OCI-LY1 (cell line): ENCODE results near the gene CSF3R.

Experiments
- H2AFZ ChIP-seq: fragments of 200-600 bp; sonication (generic), shearing (Covaris generic); 2 replicates; pipeline ENCODE4 v1.6.0; 2014; ENCODE audit warnings: antibody characterized with exemption, mild to moderate bottlenecking, low read length
- H3F3A ChIP-seq: fragments of 200-600 bp; sonication (generic), shearing (Covaris generic); 2 replicates; pipeline ENCODE4 v1.6.0; 2014; ENCODE audit warnings: mild to moderate bottlenecking, antibody characterized with exemption, low read length, moderate library complexity; ENCODE audit not compliant: insufficient read depth
- H3K27ac ChIP-seq: fragments of 200-600 bp; sonication (generic); 2 replicates; pipeline ENCODE4 v1.5.1; 2014; ENCODE audit warnings: low read length, mixed run types, mild to moderate bottlenecking, low read depth; ENCODE audit not compliant: poor library complexity, severe bottlenecking
- H3K27me3 ChIP-seq: fragments of 200-600 bp; sonication (generic); 2 replicates; pipeline ENCODE4 v1.6.0; 2014; ENCODE audit warnings: antibody characterized with exemption, mild to moderate bottlenecking, low read length, moderate library complexity; ENCODE audit not compliant: insufficient read depth
- H3K36me3 ChIP-seq: fragments of 200-600 bp; sonication (generic); 2 replicates; pipeline ENCODE4 v1.6.1; 2014; ENCODE audit warnings: mild to moderate bottlenecking, antibody characterized with exemption, low read length, moderate library complexity, mixed read lengths; ENCODE audit not compliant: insufficient read depth
- H3K4me1 ChIP-seq: fragments of 200-600 bp; sonication (generic); 2 replicates; pipeline ENCODE4 v1.5.1; 2014; ENCODE audit warnings: mild to moderate bottlenecking, low read length, moderate library complexity; ENCODE audit not compliant: insufficient read depth, severe bottlenecking
- H3K4me2 ChIP-seq: fragments of 200-600 bp; sonication (generic), shearing (Covaris generic); 2 replicates; pipeline ENCODE4 v1.6.1; 2014; ENCODE audit warnings: low read length
- H3K4me3 ChIP-seq: fragments of 200-600 bp; sonication (generic); 2 replicates; pipeline ENCODE4 v1.5.1; 2014; ENCODE audit warnings: low read length, low read depth, mild to moderate bottlenecking, mixed read lengths; ENCODE audit not compliant: poor library complexity, severe bottlenecking
- H3K79me2 ChIP-seq: fragments of 200-600 bp; shearing (Covaris generic); 2 replicates; pipeline ENCODE4 v1.6.1; 2016; ENCODE audit warnings: mixed run types, low read length, mixed read lengths; ENCODE audit not compliant: insufficient read depth
- H3K9ac ChIP-seq: fragments of 200-600 bp; sonication (generic), shearing (Covaris generic); 2 replicates; pipeline ENCODE4 v1.6.1; 2014; ENCODE audit warnings: mild to moderate bottlenecking, low read length, mixed read lengths
- H3K9me2 ChIP-seq: fragments of 200-600 bp; sonication (generic), shearing (Covaris generic); 2 replicates; pipeline ENCODE4 v1.6.1; 2014; ENCODE audit warnings: low read depth, mild to moderate bottlenecking, low read length, mixed read lengths
- H3K9me3 ChIP-seq: fragments of 200-600 bp; shearing (Covaris generic); 2 replicates; pipeline ENCODE4 v1.6.1; 2014; ENCODE audit warnings: low read length, mixed read lengths
- H4K20me1 ChIP-seq: fragments of 200-600 bp; sonication (generic), shearing (Covaris generic); 2 replicates; pipeline ENCODE4 v1.6.0; 2016; ENCODE audit warnings: mild to moderate bottlenecking, low read length; ENCODE audit not compliant: insufficient read depth
- EZH2 ChIP-seq: fragments of 200-600 bp; sonication (generic), shearing (Covaris generic); IDR thresholded peaks from 2 replicates; pipeline ENCODE4 v1.8.0; 2017; ENCODE audit warnings: borderline replicate concordance, mixed run types, mild to moderate bottlenecking, antibody characterized with exemption, low read length, moderate library complexity, mixed read lengths
- TF ChIP-seq, protein P1 (sequence below): fragments of 200-600 bp; sonication (generic), shearing (Covaris generic); IDR thresholded peaks from 2 replicates; pipeline ENCODE4 v1.5.1; 2017; ENCODE audit warnings: mild to moderate bottlenecking, antibody characterized with exemption, low read length, moderate library complexity, mixed read lengths

CSF3R gene

DNA sequence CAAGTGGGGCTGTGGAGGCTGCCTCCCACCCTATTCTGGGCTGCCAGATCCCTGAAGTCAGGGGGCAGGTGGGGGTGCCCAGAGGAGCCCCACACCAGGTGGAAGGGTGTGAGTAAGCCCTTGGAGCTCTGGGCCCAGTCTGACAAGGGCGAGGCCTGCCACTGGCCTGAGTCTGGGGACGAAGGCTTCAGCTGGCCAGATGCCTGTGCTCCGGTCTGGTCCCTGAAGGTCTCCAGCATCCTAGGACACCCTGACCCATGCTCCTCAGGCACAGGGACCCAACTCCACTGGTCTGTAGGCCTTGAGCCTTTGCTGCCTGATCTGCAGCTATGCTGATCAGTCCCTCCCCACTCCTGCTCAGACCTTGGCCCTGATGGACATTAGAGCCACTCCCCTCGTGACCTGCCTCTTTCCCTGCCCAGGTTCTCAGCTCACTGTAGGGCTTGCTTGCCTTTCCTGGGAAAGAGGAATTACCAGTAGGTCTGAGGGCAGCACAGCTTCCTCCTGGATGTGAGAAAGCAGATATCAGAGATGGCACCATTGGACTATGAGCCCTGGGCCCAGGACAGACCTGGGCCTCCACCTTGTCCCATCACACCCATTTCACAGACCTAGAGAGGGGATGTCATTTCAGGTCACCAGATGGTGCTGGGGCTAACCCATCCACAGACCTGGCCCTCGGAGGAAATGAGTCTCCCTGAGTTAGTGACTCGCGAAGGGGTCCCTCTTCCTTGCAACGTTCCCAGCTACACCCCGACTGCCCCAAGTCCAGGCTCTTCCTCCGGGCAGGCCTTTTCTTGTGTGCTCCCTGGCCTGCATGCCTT lies 32.8 kb upstream of the CSF3R start:
- H3K4me1 ChIP-seq = no peaks in the 10 kb centered on the region
- no peaks in the 10 kb centered on the region for H4K20me1 ChIP-seq
- H3K27me3 ChIP-seq = no peaks in the 10 kb centered on the region
- H3K4me3 ChIP-seq = no peak overlapping the region
- H3K4me2 ChIP-seq = no peak overlapping the region
- no peaks in the 10 kb centered on the region for H3K9me2 ChIP-seq
- H2AFZ ChIP-seq = no peak overlapping the region
- TF ChIP-seq, protein P1, sequence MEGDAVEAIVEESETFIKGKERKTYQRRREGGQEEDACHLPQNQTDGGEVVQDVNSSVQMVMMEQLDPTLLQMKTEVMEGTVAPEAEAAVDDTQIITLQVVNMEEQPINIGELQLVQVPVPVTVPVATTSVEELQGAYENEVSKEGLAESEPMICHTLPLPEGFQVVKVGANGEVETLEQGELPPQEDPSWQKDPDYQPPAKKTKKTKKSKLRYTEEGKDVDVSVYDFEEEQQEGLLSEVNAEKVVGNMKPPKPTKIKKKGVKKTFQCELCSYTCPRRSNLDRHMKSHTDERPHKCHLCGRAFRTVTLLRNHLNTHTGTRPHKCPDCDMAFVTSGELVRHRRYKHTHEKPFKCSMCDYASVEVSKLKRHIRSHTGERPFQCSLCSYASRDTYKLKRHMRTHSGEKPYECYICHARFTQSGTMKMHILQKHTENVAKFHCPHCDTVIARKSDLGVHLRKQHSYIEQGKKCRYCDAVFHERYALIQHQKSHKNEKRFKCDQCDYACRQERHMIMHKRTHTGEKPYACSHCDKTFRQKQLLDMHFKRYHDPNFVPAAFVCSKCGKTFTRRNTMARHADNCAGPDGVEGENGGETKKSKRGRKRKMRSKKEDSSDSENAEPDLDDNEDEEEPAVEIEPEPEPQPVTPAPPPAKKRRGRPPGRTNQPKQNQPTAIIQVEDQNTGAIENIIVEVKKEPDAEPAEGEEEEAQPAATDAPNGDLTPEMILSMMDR = no peak
- TF ChIP-seq EZH2 = no peak
- no peaks in the 10 kb centered on the region for H3K79me2 ChIP-seq
- H3K9ac ChIP-seq = no peak overlapping the region
- H3K27ac ChIP-seq = no peak overlapping the region
- H3K9me3 ChIP-seq = no peaks in the 10 kb centered on the region
- H3K36me3 ChIP-seq = no peaks in the 10 kb centered on the region
- H3F3A ChIP-seq = no peaks in the 10 kb centered on the region

DNA sequence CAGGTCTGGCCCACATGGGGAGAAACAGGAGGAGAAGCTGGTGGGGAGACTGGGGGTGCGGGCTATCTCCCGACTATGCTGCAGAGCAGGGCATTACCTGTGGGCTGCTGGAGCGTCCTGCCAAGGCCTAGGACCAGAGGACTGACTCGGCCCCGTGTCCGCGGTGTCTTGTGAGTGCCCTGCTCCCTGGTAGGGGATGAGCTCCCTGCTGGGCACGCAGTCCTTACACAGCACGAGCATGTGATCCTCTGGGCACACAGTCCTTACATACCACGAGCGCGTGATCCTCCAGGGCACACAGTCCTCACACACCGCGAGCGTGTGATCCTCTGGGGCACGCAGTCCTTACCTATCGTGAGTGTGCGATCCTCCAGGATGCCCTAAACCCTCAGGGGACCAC lies 31.8 kb upstream of the CSF3R start:
- no peak overlapping the region for H3K4me3 ChIP-seq
- H3K4me2 ChIP-seq = no peak overlapping the region
- H3K79me2 ChIP-seq = no peaks in the 10 kb centered on the region
- H3K36me3 ChIP-seq = no peaks in the 10 kb centered on the region
- no peaks in the 10 kb centered on the region for H3K9me2 ChIP-seq
- TF ChIP-seq, protein P1 = no peak
- no peak for TF ChIP-seq EZH2
- H3K27ac ChIP-seq = no peak overlapping the region
- H3K27me3 ChIP-seq = no peaks in the 10 kb centered on the region
- H3F3A ChIP-seq = no peaks in the 10 kb centered on the region
- H3K4me1 ChIP-seq = no peaks in the 10 kb centered on the region
- H2AFZ ChIP-seq = no peak overlapping the region
- H3K9ac ChIP-seq = no peak overlapping the region
- no peaks in the 10 kb centered on the region for H4K20me1 ChIP-seq
- H3K9me3 ChIP-seq = no peaks in the 10 kb centered on the region

DNA sequence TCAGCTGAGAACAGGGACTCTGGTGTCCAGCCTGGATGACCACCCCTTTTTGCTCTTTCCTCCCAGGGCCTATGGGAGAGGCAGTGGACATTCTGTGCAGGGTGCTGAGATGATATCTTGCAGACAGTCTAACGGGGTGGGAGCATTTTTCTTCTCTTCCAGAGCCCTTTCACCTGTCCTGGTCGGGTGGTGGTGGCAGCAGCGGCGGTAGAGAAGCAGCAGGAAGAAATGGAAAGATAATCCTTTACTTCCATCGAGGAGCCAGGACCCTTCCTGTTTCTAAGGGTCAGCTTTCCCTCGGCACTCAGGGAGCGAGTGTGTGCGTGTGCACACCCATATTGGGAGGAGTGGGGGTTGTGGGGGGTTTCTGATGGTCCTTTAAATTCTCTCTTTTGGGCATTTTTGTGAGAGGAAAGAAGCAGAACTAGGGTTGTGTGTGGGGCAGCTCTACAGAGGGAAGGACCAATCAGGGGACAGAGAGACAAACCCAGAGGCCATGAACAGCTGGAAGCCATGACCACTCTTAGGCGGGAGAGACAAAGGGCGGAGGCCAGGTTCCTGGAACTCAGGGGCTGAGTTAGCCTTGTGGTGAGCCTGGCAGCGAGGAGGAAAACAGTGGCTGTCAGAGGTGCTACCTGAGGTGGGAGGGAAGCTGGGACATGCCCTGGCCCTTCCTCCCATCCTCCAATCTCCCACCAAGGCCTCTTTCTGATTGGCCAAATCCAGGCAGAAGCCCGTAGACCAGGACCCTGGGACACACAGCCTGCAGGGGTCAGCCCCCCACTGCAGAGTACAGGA lies 31.2 kb upstream of the CSF3R start:
- Histone ChIP-seq H3K9ac (no peak overlapping the region), H3F3A (no peaks in the 10 kb centered on the region), H3K4me3 (no peak overlapping the region), H3K27me3 (no peaks in the 10 kb centered on the region), H3K79me2 (no peaks in the 10 kb centered on the region), H4K20me1 (no peaks in the 10 kb centered on the region), H2AFZ (no peak overlapping the region), H3K4me1 (no peaks in the 10 kb centered on the region), H3K4me2 (no peak overlapping the region), H3K36me3 (no peaks in the 10 kb centered on the region), H3K9me2 (no peaks in the 10 kb centered on the region), H3K9me3 (no peaks in the 10 kb centered on the region), H3K27ac (no peak overlapping the region)
- TF ChIP-seq, protein P1 = no peak
- no peak for TF ChIP-seq EZH2
